SU-DHL-6 (cell line): ENCODE results near the gene SLC9A9.

ENCODE experiments used
- EZH2phosphoT487 ChIP-seq: fragments of 200-600 bp; sonication (generic), shearing (Covaris generic); conservative IDR thresholded peaks from 2 replicates; pipeline ENCODE4 v1.6.1; 2018; ENCODE audit warnings: mild to moderate bottlenecking, antibody characterized with exemption, low read length, moderate library complexity, mixed read lengths
- TF ChIP-seq, protein P1 (sequence below): fragments of 200-600 bp; sonication (generic); IDR thresholded peaks from one replicate; pipeline ENCODE4 v1.5.1; 2017; ENCODE audit warnings: antibody characterized with exemption, mild to moderate bottlenecking, low read length, moderate library complexity; ENCODE audit not compliant: insufficient read depth, poor library complexity, severe bottlenecking

DNA sequence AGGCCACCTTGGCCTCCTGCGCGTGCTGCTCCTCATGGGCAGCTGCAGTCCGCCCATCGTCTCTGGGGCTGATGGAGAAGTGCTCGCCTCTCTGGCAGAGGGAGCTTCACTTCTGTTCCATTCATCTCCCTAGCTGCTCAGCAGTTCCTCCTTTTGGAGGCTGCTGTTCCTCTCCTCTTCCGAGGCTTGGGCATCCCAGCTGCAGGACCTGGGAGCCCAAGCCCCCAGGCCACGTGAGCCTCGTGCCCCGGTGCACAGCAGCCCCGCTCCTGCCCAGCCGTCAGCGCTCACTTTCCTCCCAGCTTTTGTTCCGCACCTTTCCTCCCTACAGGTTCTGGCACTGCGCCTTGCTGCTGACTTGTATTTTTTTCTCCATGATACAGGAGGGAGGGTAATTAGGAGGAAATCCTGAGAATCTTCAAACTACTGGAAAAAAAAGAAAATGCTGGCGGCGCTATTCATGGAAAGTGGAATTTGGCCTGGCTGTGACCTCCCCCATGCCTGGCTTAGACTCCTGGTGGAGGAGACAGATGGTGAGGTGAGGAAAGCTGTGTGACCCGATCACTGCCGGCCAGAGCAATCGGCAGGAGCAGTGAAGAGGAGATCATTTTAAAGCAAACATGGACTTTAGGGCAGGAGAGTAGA is 518.6 kb downstream of the SLC9A9 start:
- TF ChIP-seq, protein P1, sequence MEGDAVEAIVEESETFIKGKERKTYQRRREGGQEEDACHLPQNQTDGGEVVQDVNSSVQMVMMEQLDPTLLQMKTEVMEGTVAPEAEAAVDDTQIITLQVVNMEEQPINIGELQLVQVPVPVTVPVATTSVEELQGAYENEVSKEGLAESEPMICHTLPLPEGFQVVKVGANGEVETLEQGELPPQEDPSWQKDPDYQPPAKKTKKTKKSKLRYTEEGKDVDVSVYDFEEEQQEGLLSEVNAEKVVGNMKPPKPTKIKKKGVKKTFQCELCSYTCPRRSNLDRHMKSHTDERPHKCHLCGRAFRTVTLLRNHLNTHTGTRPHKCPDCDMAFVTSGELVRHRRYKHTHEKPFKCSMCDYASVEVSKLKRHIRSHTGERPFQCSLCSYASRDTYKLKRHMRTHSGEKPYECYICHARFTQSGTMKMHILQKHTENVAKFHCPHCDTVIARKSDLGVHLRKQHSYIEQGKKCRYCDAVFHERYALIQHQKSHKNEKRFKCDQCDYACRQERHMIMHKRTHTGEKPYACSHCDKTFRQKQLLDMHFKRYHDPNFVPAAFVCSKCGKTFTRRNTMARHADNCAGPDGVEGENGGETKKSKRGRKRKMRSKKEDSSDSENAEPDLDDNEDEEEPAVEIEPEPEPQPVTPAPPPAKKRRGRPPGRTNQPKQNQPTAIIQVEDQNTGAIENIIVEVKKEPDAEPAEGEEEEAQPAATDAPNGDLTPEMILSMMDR = no peak
- TF ChIP-seq EZH2phosphoT487 = no peak
